Measurements from ENCODE around the gene PEX14. TPM values are rescaled to one million over a fixed set of nuclear protein-coding genes. Genes with fewer than 3 reads are reported as not detected.

Gene PEX14
- total and polyA plus RNA-seq, 2 experiments from 2014 or later, result 17.6 to 19.6 TPM

DNA sequence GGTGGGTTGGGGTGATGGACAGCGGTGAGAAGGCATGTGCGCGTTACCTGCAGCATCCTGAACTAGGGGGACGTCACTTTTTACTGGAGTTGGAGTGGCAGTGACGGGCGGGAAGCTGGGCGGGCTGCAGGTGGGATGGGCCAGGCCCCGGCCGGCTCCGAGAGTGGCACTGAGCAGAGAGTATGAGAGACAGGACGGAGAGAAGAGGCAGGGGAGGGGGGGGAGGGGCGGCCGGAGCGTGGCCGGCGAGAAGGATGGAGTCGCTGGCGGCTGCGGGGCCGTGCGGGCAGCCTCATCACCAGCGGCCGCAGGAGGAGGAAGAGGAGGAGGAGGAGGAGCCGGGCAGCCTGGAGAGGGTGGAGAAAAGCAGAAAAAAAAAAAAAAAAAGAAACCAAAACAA, 167.2 kb downstream of the PEX14 start:
- no peak for TF ChIP-seq STAT1 (IDR thresholded peaks at IDR 0.05; ENCODE audit: unreplicated experiment)
- TF ChIP-seq ZNF114 (CRISPR knock-in tag; IDR thresholded peaks at IDR 0.05), result no peak
- no peak for TF ChIP-seq REST (IDR thresholded peaks at IDR 0.05; ENCODE audit: unreplicated experiment)
- no peak for TF ChIP-seq JUNB (IDR thresholded peaks at IDR 0.05; ENCODE audit: unreplicated experiment)
- TF ChIP-seq ZNF462 (CRISPR knock-in tag; IDR thresholded peaks at IDR 0.05), result no peak
- TF ChIP-seq EZH2phosphoT487 (IDR thresholded peaks at IDR 0.05; ENCODE audit: unreplicated experiment), result no peak
- no peak for TF ChIP-seq ZNF331 (CRISPR knock-in tag; IDR thresholded peaks at IDR 0.05; ENCODE audit: low read depth)
- no peak for TF ChIP-seq POLR2AphosphoS5 (IDR thresholded peaks at IDR 0.05; ENCODE audit: low read depth)
- no peak overlapping the region; the same call in 2 of the 3 replicates for H3K4me3 Mint-ChIP-seq
- ATAC-seq, result no peak
- peaks cover 3% of the 10 kb centered on the region; the same call in 1 of the 3 replicates for H3K36me3 Mint-ChIP-seq (ENCODE audit: low read depth)
- peaks cover 7% of the 10 kb centered on the region for H3K4me1 Mint-ChIP-seq
- H3K27me3 Mint-ChIP-seq (ENCODE audit: insufficient read depth, low read depth, poor library complexity), result peaks cover 14% of the 10 kb centered on the region
- H3F3A ChIP-seq (replicated peaks; ENCODE audit: low read depth), result peaks cover 14% of the 10 kb centered on the region
- no peaks in the 10 kb centered on the region for H3K36me3 ChIP-seq (ENCODE audit: insufficient read depth)
- no peak overlapping the region for H3K4me2 ChIP-seq
- no peak overlapping the region for H3K27ac ChIP-seq (ENCODE audit: low read depth)
- no peak overlapping the region for H3K4me3 ChIP-seq
- no peak for DNase-seq (ENCODE audit: low spot score)
- H2AFZ ChIP-seq, result no peak overlapping the region; the same call in 1 of the 2 replicates
- H3K9me3 Mint-ChIP-seq, result no peaks in the 10 kb centered on the region
- peaks cover 5% of the 10 kb centered on the region for H3K4me1 ChIP-seq (ENCODE audit: insufficient read depth)
- H3K27me3 ChIP-seq (ENCODE audit: insufficient read depth), result peaks cover 31% of the 10 kb centered on the region
- no peaks in the 10 kb centered on the region for H3K79me2 ChIP-seq (replicated peaks; ENCODE audit: insufficient read depth)
- H4K20me1 ChIP-seq (replicated peaks; ENCODE audit: insufficient read depth), result no peaks in the 10 kb centered on the region
- no peaks in the 10 kb centered on the region for H3K9me2 ChIP-seq (ENCODE audit: insufficient read depth)
- no peak overlapping the region for H3K27ac Mint-ChIP-seq

Data from GM23338 (cell line).